ENCODE data around the gene C6orf136.

C6orf136 gene

DNA sequence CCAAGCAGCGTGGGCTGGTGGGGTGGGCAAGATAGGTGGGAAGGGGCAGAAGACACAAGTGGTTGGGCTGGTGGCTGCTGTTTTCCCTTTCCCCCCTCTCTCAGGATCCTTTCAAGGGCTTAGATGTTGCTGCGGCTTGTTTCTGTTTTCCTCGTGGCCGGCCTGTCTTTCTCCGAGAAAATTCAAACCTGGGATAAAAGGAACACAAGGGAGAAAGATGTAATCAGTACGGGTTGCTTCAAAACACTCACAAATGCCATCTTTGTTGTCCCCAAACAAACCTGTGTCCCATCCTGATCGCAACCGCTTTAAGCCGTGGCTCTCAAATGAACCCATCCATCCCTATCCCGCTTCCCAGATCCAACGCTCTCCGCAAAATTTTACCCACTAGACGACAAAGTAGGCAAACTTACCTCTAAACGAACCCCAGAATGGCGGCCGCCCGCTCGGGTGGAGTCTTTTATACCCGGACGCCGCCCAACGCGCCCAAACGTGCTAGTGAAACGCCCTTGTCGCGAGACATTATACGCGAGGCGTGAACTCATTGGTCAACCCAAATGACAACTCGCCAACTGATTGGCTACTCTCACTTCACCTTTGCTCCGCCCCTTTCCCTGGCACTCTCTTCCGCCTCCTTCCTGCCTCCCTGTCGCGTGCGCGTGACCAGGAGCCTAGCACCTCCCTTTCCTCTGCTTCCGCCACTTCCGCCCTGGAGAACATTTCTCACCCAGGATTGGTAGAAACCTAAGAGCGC lies 29.9 kb upstream of the C6orf136 start, which contains the start of gene PPP1R10:
Gene PPP1R10 (minus strand): TSS at position 433 of the 754 bp plus-strand sequence. CDS start 7,299 bp downstream, outside the sequence.
- TF ChIP-seq, protein P1, sequence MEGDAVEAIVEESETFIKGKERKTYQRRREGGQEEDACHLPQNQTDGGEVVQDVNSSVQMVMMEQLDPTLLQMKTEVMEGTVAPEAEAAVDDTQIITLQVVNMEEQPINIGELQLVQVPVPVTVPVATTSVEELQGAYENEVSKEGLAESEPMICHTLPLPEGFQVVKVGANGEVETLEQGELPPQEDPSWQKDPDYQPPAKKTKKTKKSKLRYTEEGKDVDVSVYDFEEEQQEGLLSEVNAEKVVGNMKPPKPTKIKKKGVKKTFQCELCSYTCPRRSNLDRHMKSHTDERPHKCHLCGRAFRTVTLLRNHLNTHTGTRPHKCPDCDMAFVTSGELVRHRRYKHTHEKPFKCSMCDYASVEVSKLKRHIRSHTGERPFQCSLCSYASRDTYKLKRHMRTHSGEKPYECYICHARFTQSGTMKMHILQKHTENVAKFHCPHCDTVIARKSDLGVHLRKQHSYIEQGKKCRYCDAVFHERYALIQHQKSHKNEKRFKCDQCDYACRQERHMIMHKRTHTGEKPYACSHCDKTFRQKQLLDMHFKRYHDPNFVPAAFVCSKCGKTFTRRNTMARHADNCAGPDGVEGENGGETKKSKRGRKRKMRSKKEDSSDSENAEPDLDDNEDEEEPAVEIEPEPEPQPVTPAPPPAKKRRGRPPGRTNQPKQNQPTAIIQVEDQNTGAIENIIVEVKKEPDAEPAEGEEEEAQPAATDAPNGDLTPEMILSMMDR (IDR thresholded peaks at IDR 0.05; ENCODE audit: low read length, missing control alignments), result no peak
- H3K4me3 ChIP-seq (replicated peaks; ENCODE audit: low read depth, low read length), result peak within 1 kb of the TSS; percentile 92
- peak; percentile 100 for DNase-seq (ENCODE audit: low read depth)

DNA sequence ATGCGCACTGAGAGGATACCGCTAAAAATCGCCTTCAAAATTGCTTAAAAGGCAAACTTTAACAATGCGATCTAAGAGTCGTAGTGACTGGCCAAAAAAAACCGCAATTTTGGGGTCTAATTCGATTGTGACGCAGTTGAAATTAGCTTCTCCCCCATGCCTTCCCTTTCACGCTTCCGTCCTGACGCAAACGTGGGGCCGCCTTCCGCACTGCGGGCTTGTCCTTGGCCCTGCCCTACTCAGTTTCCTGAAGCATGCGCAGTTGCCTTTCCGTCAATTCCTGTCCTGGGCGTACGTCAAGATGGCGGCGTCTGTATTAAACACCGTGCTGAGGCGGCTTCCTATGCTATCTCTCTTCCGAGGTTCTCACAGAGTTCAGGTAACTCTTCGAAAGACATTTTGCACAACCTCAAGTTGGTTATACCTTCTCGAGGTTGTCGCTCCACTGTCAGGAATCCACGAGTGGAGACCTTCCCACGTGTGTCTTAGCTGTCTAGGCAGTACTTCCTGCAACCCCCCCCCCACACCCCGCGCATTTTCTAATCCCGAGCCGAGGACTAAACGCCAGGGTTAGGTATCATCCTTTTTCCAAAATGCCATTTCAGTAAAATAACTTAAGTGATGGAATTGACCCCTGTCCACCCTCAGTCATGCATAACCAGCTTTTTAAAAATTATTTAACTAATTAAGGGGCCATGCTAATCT lies 29.2 kb upstream of the C6orf136 start, which contains the start of gene MRPS18B:
Gene MRPS18B (plus strand): TSS at position 276 of the 705 bp plus-strand sequence. CDS start 26 bp downstream, at position 302.
- TF ChIP-seq, protein P1 (IDR thresholded peaks at IDR 0.05; ENCODE audit: low read length, missing control alignments), result no peak

DNA sequence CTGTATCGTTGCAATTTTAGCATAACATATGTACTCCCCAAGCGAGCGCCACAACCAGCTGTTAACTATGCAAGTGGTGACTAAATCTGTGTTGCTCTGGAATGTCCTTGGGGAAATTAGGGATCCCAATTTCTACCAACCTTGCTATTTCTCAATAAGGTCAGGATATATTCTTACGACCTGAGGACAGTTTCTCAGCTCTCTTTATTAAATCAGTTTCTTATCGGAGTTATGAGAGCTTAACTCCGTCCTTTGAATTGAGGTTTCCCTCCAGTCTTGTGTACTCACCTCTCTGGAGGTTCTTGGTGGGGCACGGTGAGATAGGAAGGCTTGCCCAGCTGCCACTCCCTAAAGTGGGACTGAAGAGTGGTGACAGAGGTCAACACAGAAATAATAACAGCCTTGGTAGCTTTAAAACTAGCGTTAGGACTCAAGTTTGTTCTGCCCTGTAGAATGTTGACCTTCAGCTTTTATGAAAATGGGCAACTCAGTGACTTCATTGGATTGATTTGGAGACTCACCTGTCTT lies 28.6 kb upstream of the C6orf136 start:
- DNase-seq (ENCODE audit: low read depth), result no peak
- TF ChIP-seq, protein P1 (IDR thresholded peaks at IDR 0.05; ENCODE audit: low read length, missing control alignments), result no peak

More for the DNA sequence above, 29.2 kb upstream of the C6orf136 start, which contains the start of gene MRPS18B:
- peak within 1 kb of the TSS; percentile 92 for H3K4me3 ChIP-seq (replicated peaks; ENCODE audit: low read depth, low read length)
- DNase-seq (ENCODE audit: low read depth), result peak; percentile 99

GRCh38 chr6:30619561-30619960 lies 27.4 kb upstream of the C6orf136 start:
- no peak for DNase-seq (ENCODE audit: low read depth)
- TF ChIP-seq, protein P1 (IDR thresholded peaks at IDR 0.05; ENCODE audit: low read length, missing control alignments), result no peak
- no peak overlapping the region for H3K4me3 ChIP-seq (replicated peaks; ENCODE audit: low read depth, low read length)

More for the DNA sequence above, 28.6 kb upstream of the C6orf136 start:
- H3K4me3 ChIP-seq (replicated peaks; ENCODE audit: low read depth, low read length), result peak overlapping the region; percentile 92

GRCh38 chr6:30625511-30625910 lies 21.4 kb upstream of the C6orf136 start:
- H3K4me3 ChIP-seq (replicated peaks; ENCODE audit: low read depth, low read length), result no peak overlapping the region
- TF ChIP-seq, protein P1 (IDR thresholded peaks at IDR 0.05; ENCODE audit: low read length, missing control alignments), result no peak
- no peak for DNase-seq (ENCODE audit: low read depth)

- H3K4me3 ChIP-seq (replicated peaks; ENCODE audit: low read depth, low read length), result peak within 1 kb of the TSS; percentile 77
- TF ChIP-seq, protein P1 (IDR thresholded peaks at IDR 0.05; ENCODE audit: low read length, missing control alignments), result peak; percentile 35
- peak; percentile 75 for DNase-seq (ENCODE audit: low read depth)
Measured at GRCh38 chr6:30626484-30627366, 20.2 kb upstream of the C6orf136 start, which contains the start of gene ATAT1. ATAT1 (plus strand) TSS chr6:30626874.

All from fibroblast of pulmonary artery (primary cell).